Activated B cell treated with CpG ODN at 0.5 μM for 24 hours (primary cell): ENCODE data around the gene TMEM184B. TPM values are rescaled to one million over a fixed set of nuclear protein-coding genes. Genes with fewer than 3 reads are reported as not detected.

Experiments used
- ATAC-seq: fragments of 200-7000 bp; cut with Tn5 transposase; one replicate; pipeline ENCODE4 v1.10.0; 2021; ENCODE audit warnings: low read depth, mild to moderate bottlenecking, moderate library complexity
- CTCF ChIA-PET: fragments of 350-600 bp; sonication (Branson Sonifier 250); formaldehyde crosslinking; loops from one replicate; lab custom pipeline; 2021; ENCODE audit warnings: antibody characterized with exemption; lab: Charles Lee
- POLR2A ChIA-PET: fragments of 350-600 bp; sonication (Branson Sonifier 250); formaldehyde crosslinking; loops from one replicate; lab custom pipeline; 2021; ENCODE audit warnings: antibody characterized with exemption; lab: Charles Lee
- DNase-seq: peaks from one replicate; pipeline ENCODE4 v3.0.0; 2022
- H3K27ac Mint-ChIP-seq: one replicate; pipeline ENCODE4 v1.8.0; 2020; ENCODE audit warnings: mixed read lengths
- H3K27me3 Mint-ChIP-seq: one replicate; pipeline ENCODE4 v1.8.0; 2021; ENCODE audit warnings: mixed read lengths
- H3K36me3 Mint-ChIP-seq: one replicate; pipeline ENCODE4 v1.8.0; 2021; ENCODE audit warnings: low read depth, mixed read lengths
- H3K4me1 Mint-ChIP-seq: one replicate; pipeline ENCODE4 v1.8.0; 2021; ENCODE audit warnings: mixed read lengths
- H3K4me3 Mint-ChIP-seq: one replicate; pipeline ENCODE4 v1.8.0; 2020; ENCODE audit warnings: mild to moderate bottlenecking, mixed read lengths
- H3K9me3 Mint-ChIP-seq: one replicate; pipeline ENCODE4 v1.8.0; 2020; ENCODE audit warnings: mixed read lengths
- intact Hi-C: fragments of 100-400 bp; cut with micrococcal nuclease; formaldehyde crosslinking; loops from one replicate; pipeline ENCODE4 v1.15.1; 2024
- total RNA-seq: library from RNA; stranded (reverse); gene quantifications from 2 replicates; pipeline ENCODE4 v1.2.3, GENCODE V29; 2022
- TF ChIP-seq, protein P1 (sequence below): fragments of 200-600 bp; IDR thresholded peaks from one replicate; pipeline ENCODE4 v1.8.0; 2022; ENCODE audit warnings: antibody characterized with exemption, mild to moderate bottlenecking

Gene TMEM184B
- total RNA-seq, 1 donor from 2014 or later: 24.0 TPM

DNA sequence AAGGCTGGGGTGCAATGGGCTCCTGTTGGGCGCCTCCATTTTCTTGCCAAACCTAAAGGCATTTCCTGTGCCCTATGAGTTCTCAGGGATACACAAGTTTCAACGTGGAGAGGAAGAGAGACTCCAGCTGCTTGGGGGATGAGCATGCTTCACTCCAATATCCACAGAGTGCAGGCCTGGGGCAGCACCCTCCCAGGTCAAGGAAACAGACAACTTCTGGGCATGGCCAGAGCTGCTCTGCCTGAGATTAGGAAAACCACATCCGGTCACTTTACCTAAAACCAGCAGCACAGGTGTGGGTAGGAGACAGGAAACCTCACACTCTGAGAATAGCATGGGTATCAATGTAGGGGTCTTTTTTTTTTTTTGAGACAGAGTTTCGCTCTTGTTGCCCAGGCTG, 28.7 kb downstream of the TMEM184B start:
- H3K27ac Mint-ChIP-seq: no peak overlapping the region
- H3K4me3 Mint-ChIP-seq: no peak overlapping the region
- POLR2A ChIA-PET: no interaction called here
- DNase-seq (no peak), ATAC-seq (no peak)
- H3K27me3 Mint-ChIP-seq: no peaks in the 10 kb centered on the region
- CTCF ChIA-PET: interaction anchor here (0.6 kb wide), 1 partner anchor 18 kb away, joined by 3 read pairs; no protein-coding TSS in a partner anchor
- H3K9me3 Mint-ChIP-seq: no peaks in the 10 kb centered on the region
- intact Hi-C loops: no loop called here
- TF ChIP-seq, protein P1, sequence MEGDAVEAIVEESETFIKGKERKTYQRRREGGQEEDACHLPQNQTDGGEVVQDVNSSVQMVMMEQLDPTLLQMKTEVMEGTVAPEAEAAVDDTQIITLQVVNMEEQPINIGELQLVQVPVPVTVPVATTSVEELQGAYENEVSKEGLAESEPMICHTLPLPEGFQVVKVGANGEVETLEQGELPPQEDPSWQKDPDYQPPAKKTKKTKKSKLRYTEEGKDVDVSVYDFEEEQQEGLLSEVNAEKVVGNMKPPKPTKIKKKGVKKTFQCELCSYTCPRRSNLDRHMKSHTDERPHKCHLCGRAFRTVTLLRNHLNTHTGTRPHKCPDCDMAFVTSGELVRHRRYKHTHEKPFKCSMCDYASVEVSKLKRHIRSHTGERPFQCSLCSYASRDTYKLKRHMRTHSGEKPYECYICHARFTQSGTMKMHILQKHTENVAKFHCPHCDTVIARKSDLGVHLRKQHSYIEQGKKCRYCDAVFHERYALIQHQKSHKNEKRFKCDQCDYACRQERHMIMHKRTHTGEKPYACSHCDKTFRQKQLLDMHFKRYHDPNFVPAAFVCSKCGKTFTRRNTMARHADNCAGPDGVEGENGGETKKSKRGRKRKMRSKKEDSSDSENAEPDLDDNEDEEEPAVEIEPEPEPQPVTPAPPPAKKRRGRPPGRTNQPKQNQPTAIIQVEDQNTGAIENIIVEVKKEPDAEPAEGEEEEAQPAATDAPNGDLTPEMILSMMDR: no peak
- H3K36me3 Mint-ChIP-seq: peaks cover 23% of the 10 kb centered on the region
- H3K4me1 Mint-ChIP-seq: peaks cover 14% of the 10 kb centered on the region

DNA sequence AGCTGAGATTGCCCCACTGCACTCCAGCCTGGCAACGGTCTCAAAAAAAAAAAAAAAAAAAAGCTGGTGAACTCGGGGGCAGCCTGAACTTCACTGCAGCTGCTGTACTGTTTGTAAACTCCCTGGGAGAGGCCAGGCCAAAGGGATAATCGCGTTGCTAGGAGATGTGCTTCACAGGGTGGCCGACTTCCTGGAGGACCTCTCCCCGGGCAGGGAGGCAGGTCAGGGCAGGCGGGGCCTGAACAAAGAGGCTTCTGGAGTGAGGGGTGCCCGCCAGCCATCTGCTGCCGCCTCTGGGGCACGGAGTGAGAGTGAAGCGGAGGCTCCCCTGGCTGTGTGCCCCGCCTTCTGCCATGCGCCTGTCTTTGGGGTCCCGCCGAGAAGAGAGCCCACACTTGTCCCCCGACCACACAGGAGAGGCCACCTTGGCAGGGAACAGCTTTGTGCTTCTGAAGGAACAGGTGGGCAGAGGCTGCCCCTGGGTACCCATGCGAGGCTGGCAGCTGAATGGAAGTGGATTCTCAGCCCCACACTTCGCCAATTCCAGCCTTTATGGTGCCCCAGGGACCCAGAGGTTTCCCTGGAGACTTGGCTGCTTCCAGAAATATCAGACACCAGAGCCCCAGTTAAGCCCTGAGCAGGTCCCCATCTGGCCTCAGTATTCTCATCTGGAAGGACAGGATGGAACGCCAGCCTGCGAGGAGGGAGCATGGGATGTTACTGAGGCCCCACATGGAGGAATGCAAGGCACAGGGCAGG, 29.6 kb downstream of the TMEM184B start:
- ChIA-PET POLR2A (no interaction called here), CTCF (no interaction called here)
- no peak for DNase-seq
- no peak for ATAC-seq
- Mint-ChIP-seq H3K27me3 (no peaks in the 10 kb centered on the region), H3K27ac (no peak overlapping the region), H3K4me3 (no peak overlapping the region), H3K9me3 (no peaks in the 10 kb centered on the region), H3K36me3 (peaks cover 26% of the 10 kb centered on the region), H3K4me1 (peaks cover 14% of the 10 kb centered on the region)
- TF ChIP-seq, protein P1: no peak
- intact Hi-C loops: no loop called here

DNA sequence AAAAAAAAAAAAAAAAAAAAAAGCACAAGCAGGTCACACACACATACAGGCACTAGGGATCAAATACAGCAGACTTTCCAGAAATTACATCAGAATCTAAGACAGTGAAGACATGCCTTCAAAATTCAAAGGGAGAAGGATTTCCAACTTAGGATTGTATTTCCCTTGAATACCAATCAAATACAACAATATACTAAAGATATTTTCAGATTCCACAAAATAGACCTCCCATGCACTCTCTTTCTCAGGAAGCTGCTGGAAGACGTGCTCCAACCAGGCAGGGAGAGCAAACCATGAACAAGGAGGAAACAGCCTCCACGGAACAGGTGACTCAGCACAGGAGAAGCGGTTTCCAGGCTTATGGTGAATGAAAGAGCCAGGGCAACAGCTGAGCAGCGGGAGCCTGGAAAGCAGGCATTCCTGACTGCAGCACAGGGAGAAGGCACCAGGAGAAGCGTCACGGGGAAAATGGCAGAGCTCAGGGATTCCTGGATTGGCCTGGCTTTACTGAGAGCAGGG, 32.0 kb downstream of the TMEM184B start:
- POLR2A ChIA-PET: no interaction called here
- DNase-seq: no peak
- no peaks in the 10 kb centered on the region for H3K9me3 Mint-ChIP-seq
- H3K27ac Mint-ChIP-seq: no peak overlapping the region
- peaks cover 22% of the 10 kb centered on the region for H3K36me3 Mint-ChIP-seq
- CTCF ChIA-PET: no interaction called here
- ATAC-seq: no peak
- H3K4me1 Mint-ChIP-seq: no peaks in the 10 kb centered on the region
- H3K27me3 Mint-ChIP-seq: no peaks in the 10 kb centered on the region
- intact Hi-C loops: no loop called here
- no peak overlapping the region for H3K4me3 Mint-ChIP-seq
- TF ChIP-seq, protein P1: no peak

DNA sequence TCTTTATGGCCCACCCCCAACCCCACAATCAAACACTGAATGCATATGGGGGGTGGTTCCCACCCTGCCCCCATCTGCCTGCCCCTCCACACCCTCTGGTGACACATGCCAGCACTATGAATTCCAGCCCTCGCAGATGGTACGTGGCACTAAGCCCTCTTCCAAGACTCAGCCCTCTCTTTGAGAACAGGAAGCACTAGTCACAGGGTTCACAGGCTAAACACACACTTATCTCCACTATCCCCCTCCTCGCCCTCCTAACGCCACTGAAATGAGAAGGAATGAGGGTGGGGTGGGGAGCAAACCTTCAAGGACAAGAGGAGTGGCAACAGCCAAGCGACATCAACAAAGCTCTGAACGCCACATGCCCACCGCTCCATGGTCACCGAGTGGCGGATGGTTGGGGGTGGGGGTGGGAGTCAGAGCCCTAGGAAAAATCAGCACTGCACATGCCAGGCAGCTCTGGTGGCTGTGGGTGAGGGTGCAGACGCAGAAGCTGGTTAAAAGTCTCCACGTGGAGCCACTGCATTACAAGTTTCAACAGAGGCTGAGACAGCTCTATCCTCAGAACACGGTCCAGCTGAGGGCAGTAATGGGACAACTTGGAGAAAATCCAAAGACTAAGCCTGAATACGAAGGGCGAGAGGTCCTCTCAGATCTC, 33.6 kb downstream of the TMEM184B start:
- ChIA-PET CTCF (no interaction called here), POLR2A (no interaction called here)
- Mint-ChIP-seq H3K27me3 (no peaks in the 10 kb centered on the region), H3K36me3 (peaks cover 30% of the 10 kb centered on the region), H3K4me1 (no peaks in the 10 kb centered on the region), H3K4me3 (no peak overlapping the region), H3K9me3 (no peaks in the 10 kb centered on the region), H3K27ac (no peak overlapping the region)
- ATAC-seq: no peak
- intact Hi-C loops: no loop called here
- DNase-seq: no peak
- TF ChIP-seq, protein P1: no peak

DNA sequence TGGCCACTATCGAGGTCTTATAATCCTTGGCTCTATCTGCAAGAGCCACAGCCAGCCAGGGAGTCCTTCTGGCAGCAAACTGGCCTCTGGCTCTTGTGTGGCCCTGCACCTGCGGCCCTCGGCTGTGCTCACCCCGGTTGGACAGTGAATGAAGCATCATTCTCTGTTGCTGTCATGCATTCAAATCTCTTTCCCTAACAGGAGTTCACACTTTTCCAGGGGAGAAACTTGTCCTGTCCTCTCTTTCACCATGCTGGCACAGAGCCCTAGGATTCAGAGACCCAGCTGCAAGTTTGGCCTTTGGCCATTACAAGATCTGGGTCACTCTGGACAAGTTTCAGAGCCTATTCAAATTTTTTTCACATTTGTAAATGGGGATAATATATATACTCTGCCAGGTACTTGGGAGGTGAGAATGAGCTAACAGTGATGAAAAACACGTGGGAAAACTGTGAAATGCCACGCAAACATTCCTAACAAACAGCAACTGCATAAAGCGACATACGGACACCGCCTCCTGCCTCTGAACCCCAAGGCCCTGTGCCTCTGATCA, 34.2 kb downstream of the TMEM184B start:
- no peak for ATAC-seq
- no peak for DNase-seq
- H3K27ac Mint-ChIP-seq: no peak overlapping the region
- TF ChIP-seq, protein P1: no peak
- H3K36me3 Mint-ChIP-seq: peaks cover 24% of the 10 kb centered on the region
- ChIA-PET POLR2A (no interaction called here), CTCF (no interaction called here)
- H3K4me1 Mint-ChIP-seq: no peaks in the 10 kb centered on the region
- intact Hi-C loops: no loop called here
- no peaks in the 10 kb centered on the region for H3K27me3 Mint-ChIP-seq
- no peak overlapping the region for H3K4me3 Mint-ChIP-seq
- no peaks in the 10 kb centered on the region for H3K9me3 Mint-ChIP-seq
